HepG2 (cell line): ENCODE results near the gene C11orf24. TPM values are rescaled to one million over a fixed set of nuclear protein-coding genes. Genes with fewer than 3 reads are reported as not detected.

Source experiments
- ARNTL ChIP-seq: sonication (generic); formaldehyde crosslinking; IDR thresholded peaks from 2 replicates; pipeline ENCODE4 v1.4.0; 2020; ENCODE audit warnings: mild to moderate bottlenecking, missing genetic modification reagents
- BCLAF1 ChIP-seq: fragments of 450-650 bp; IDR thresholded peaks from 2 replicates; pipeline ENCODE4 v1.6.1; 2017; ENCODE audit warnings: mild to moderate bottlenecking
- GABPA ChIP-seq, 2 experiments: IDR thresholded peaks; 2 replicates each; pipeline ENCODE4 v1.6.1; 2011 to 2016; ENCODE audit warnings: low read depth in 2 of 2, low read length in 1 of 2, missing biosample characterization in 1 of 2, missing genetic modification characterization in 1 of 2
- KAT7 ChIP-seq: IDR thresholded peaks from 2 replicates; pipeline ENCODE4 v1.6.1; 2018; ENCODE audit warnings: borderline replicate concordance, missing compliant biosample characterization
- MIER2 ChIP-seq: IDR thresholded peaks from 2 replicates; pipeline ENCODE4 v1.6.1; 2016; ENCODE audit warnings: missing biosample characterization, missing genetic modification reagents
- NCOA2 ChIP-seq: sonication (generic); formaldehyde crosslinking; IDR thresholded peaks from 2 replicates; pipeline ENCODE4 v1.8.0; 2022; ENCODE audit warnings: inconsistent platforms
- POLR2A ChIP-seq, 2 experiments: IDR thresholded peaks; 2 replicates each; pipeline ENCODE4 v1.6.1; 2011; ENCODE audit warnings: low read depth in 2 of 2, low read length in 2 of 2, mild to moderate bottlenecking in 1 of 2, moderate library complexity in 1 of 2; ENCODE audit not compliant: insufficient read depth in 1 of 2
- TMF1 ChIP-seq: sonication (generic); formaldehyde crosslinking; IDR thresholded peaks from 2 replicates; pipeline ENCODE4 v1.8.1; 2022; ENCODE audit warnings: low read depth, missing genetic modification reagents
- ZMYM3 ChIP-seq: sonication (generic); formaldehyde crosslinking; IDR thresholded peaks from 2 replicates; pipeline ENCODE4 v1.5.1; 2020; ENCODE audit warnings: mild to moderate bottlenecking, missing genetic modification reagents
- ZNF260 ChIP-seq: sonication (generic); formaldehyde crosslinking; IDR thresholded peaks from 2 replicates; pipeline ENCODE4 v1.4.0; 2020; ENCODE audit warnings: missing genetic modification reagents, low read depth, mild to moderate bottlenecking, borderline replicate concordance
- ZNF337 ChIP-seq: sonication (generic); formaldehyde crosslinking; IDR thresholded peaks from 2 replicates; pipeline ENCODE4 v1.5.1; 2020; ENCODE audit warnings: missing genetic modification reagents, low read depth, mild to moderate bottlenecking, borderline replicate concordance
- ZNF839 ChIP-seq: sonication (generic); formaldehyde crosslinking; IDR thresholded peaks from 2 replicates; pipeline ENCODE4 v1.4.0; 2020; ENCODE audit warnings: missing genetic modification reagents, mild to moderate bottlenecking, borderline replicate concordance
- polyA plus RNA-seq, 8 experiments: library from polyadenylated mRNA; depleted of rRNA in 3 of 8; stranded (reverse) in 7 of 8; unstranded in 1 of 8; fragments of >200 nt; fragmentation: Illumina TruSeq in 4 of 8; extraction: Trizol in 4 of 8; gene quantifications; 2 replicates each; pipeline versions ENCODE4 v1.2.1 to v1.2.3, GENCODE V29; 2011 to 2016; ENCODE audit warnings: low read depth in 4 of 8, missing spikeins in 1 of 8, mixed read lengths in 1 of 8; ENCODE audit not compliant: insufficient read depth in 1 of 8
- total RNA-seq, 5 experiments: library from RNA; depleted of rRNA; stranded (reverse); fragments of >200 nt; fragmentation: Illumina TruSeq; extraction: Trizol; gene quantifications; 2 replicates each; pipeline ENCODE4 v1.2.3, GENCODE V29; 2016; ENCODE audit warnings: low read depth in 1 of 5
- TF ChIP-seq, protein P1 (sequence below): sonication (generic); formaldehyde crosslinking; IDR thresholded peaks from 2 replicates; pipeline ENCODE4 v1.4.0; 2020; ENCODE audit warnings: missing genetic modification reagents
- TF ChIP-seq, protein P2 (sequence below): sonication (generic); formaldehyde crosslinking; IDR thresholded peaks from 2 replicates; pipeline ENCODE4 v1.4.0; 2020; ENCODE audit warnings: mild to moderate bottlenecking, missing genetic modification reagents
- TF ChIP-seq, protein P3 (sequence below): sonication (generic); formaldehyde crosslinking; conservative IDR thresholded peaks from 2 replicates; pipeline ENCODE4 v1.4.0; 2020; ENCODE audit warnings: missing genetic modification reagents
- TF ChIP-seq, protein P4 (sequence below): IDR thresholded peaks from 2 replicates; pipeline ENCODE4 v1.6.1; 2018; ENCODE audit warnings: missing genetic modification reagents
- TF ChIP-seq, protein P5 (sequence below): sonication (generic); formaldehyde crosslinking; IDR thresholded peaks from 2 replicates; pipeline ENCODE4 v1.4.0; 2020; ENCODE audit warnings: missing genetic modification reagents, borderline replicate concordance

The C11orf24 gene
- total and polyA plus RNA-seq, 2 of the 13 experiments (the other 11 are each of a cell fraction or from before 2014, with no cell fraction given): 52.9 to 55.5 TPM

DNA sequence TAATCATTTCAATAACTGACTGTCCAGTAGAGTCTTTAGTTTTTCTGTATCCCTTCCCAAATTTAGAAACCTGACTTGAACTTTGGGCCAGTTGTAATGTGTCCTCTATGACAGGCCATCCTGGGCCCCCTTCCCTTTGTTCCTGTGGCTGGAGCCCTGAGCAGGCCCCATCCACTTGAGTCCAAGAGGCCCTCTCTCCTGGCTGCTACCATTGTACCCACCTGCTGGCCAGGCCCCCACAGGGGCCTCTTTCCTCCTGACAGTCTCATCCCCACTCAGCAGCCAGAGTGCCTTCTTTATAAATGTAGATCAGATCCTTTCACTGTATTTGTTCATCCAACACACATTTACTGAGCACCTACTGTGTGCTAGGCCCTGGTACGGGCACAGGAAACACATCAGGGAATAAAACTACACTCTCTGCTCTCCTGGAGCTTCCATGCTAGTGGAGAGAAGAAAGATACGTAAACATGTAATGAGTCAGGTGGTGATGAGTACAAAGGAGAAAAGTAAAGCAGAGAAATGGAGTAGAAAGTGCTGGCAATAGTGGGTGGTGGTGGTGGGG is 37.9 kb upstream of the C11orf24 start (continued):
- TF ChIP-seq, protein P1, sequence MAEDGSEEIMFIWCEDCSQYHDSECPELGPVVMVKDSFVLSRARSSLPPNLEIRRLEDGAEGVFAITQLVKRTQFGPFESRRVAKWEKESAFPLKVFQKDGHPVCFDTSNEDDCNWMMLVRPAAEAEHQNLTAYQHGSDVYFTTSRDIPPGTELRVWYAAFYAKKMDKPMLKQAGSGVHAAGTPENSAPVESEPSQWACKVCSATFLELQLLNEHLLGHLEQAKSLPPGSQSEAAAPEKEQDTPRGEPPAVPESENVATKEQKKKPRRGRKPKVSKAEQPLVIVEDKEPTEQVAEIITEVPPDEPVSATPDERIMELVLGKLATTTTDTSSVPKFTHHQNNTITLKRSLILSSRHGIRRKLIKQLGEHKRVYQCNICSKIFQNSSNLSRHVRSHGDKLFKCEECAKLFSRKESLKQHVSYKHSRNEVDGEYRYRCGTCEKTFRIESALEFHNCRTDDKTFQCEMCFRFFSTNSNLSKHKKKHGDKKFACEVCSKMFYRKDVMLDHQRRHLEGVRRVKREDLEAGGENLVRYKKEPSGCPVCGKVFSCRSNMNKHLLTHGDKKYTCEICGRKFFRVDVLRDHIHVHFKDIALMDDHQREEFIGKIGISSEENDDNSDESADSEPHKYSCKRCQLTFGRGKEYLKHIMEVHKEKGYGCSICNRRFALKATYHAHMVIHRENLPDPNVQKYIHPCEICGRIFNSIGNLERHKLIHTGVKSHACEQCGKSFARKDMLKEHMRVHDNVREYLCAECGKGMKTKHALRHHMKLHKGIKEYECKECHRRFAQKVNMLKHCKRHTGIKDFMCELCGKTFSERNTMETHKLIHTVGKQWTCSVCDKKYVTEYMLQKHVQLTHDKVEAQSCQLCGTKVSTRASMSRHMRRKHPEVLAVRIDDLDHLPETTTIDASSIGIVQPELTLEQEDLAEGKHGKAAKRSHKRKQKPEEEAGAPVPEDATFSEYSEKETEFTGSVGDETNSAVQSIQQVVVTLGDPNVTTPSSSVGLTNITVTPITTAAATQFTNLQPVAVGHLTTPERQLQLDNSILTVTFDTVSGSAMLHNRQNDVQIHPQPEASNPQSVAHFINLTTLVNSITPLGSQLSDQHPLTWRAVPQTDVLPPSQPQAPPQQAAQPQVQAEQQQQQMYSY (CRISPR knock-in tag): no peak
- TF ChIP-seq ZNF839 (CRISPR knock-in tag) (no peak), TMF1 (CRISPR knock-in tag) (no peak), ARNTL (CRISPR knock-in tag) (no peak), ZNF260 (CRISPR knock-in tag) (no peak), POLR2A (IDR thresholded peaks at IDR 0.05; ENCODE audit: insufficient read depth in 1 of 2, low read depth in 2 of 2, low read length in 2 of 2) (peak in 1 of 2 experiments; percentile 18; a peak in 1 of 4 replicates), GABPA (IDR thresholded peaks at IDR 0.05; ENCODE audit: low read depth, low read length) (no peak), GABPA (CRISPR knock-in tag; IDR thresholded peaks at IDR 0.05; ENCODE audit: low read depth) (0 out of 2 replicates have a peak, but pooled peaks have one; percentile 4), ZNF337 (CRISPR knock-in tag) (no peak), KAT7 (no peak), ZMYM3 (no peak), MIER2 (CRISPR knock-in tag) (no peak), BCLAF1 (no peak), NCOA2 (peak; percentile 41; the same call in 1 of the 2 replicates)
- TF ChIP-seq, protein P2, sequence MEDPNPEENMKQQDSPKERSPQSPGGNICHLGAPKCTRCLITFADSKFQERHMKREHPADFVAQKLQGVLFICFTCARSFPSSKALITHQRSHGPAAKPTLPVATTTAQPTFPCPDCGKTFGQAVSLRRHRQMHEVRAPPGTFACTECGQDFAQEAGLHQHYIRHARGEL (CRISPR knock-in tag): no peak
- TF ChIP-seq, protein P3, sequence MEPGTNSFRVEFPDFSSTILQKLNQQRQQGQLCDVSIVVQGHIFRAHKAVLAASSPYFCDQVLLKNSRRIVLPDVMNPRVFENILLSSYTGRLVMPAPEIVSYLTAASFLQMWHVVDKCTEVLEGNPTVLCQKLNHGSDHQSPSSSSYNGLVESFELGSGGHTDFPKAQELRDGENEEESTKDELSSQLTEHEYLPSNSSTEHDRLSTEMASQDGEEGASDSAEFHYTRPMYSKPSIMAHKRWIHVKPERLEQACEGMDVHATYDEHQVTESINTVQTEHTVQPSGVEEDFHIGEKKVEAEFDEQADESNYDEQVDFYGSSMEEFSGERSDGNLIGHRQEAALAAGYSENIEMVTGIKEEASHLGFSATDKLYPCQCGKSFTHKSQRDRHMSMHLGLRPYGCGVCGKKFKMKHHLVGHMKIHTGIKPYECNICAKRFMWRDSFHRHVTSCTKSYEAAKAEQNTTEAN: 0 out of 2 replicates have a peak, but pooled peaks have one; percentile 19
- TF ChIP-seq, protein P4, sequence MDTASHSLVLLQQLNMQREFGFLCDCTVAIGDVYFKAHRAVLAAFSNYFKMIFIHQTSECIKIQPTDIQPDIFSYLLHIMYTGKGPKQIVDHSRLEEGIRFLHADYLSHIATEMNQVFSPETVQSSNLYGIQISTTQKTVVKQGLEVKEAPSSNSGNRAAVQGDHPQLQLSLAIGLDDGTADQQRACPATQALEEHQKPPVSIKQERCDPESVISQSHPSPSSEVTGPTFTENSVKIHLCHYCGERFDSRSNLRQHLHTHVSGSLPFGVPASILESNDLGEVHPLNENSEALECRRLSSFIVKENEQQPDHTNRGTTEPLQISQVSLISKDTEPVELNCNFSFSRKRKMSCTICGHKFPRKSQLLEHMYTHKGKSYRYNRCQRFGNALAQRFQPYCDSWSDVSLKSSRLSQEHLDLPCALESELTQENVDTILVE (CRISPR knock-in tag): 0 out of 2 replicates have a peak, but pooled peaks have one; percentile 23
- TF ChIP-seq, protein P5, sequence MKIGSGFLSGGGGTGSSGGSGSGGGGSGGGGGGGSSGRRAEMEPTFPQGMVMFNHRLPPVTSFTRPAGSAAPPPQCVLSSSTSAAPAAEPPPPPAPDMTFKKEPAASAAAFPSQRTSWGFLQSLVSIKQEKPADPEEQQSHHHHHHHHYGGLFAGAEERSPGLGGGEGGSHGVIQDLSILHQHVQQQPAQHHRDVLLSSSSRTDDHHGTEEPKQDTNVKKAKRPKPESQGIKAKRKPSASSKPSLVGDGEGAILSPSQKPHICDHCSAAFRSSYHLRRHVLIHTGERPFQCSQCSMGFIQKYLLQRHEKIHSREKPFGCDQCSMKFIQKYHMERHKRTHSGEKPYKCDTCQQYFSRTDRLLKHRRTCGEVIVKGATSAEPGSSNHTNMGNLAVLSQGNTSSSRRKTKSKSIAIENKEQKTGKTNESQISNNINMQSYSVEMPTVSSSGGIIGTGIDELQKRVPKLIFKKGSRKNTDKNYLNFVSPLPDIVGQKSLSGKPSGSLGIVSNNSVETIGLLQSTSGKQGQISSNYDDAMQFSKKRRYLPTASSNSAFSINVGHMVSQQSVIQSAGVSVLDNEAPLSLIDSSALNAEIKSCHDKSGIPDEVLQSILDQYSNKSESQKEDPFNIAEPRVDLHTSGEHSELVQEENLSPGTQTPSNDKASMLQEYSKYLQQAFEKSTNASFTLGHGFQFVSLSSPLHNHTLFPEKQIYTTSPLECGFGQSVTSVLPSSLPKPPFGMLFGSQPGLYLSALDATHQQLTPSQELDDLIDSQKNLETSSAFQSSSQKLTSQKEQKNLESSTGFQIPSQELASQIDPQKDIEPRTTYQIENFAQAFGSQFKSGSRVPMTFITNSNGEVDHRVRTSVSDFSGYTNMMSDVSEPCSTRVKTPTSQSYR (CRISPR knock-in tag): peak; percentile 44; the same call in 1 of the 2 replicates
